Stimulated activated CD4-positive, alpha-beta T cell treated with anti-CD3 and anti-CD28 coated beads, Interleukin-12 subunit alpha, Interleukin-12 subunit beta, amount 100 ng/mL, for 4 hours (primary cell): ENCODE data around the gene VEPH1.

ENCODE experiments used
- DNase-seq: peaks from one replicate; pipeline ENCODE4 v3.0.0-alpha.2; 2020

Gene VEPH1

GRCh38 chr3:157294491-157294890 lies 208.7 kb downstream of the VEPH1 start:
- no peak for DNase-seq

GRCh38 chr3:157290766-157291165 lies 212.4 kb downstream of the VEPH1 start:
- no peak for DNase-seq

- no peak for DNase-seq
Measured at GRCh38 chr3:157285966-157286365, 217.2 kb downstream of the VEPH1 start.

GRCh38 chr3:157285141-157285540 lies 218.1 kb downstream of the VEPH1 start:
- DNase-seq = no peak

- DNase-seq = no peak
Measured at GRCh38 chr3:157284688-157285087, 218.5 kb downstream of the VEPH1 start.

- DNase-seq = no peak
Measured at GRCh38 chr3:157282261-157283191, 220.7 kb downstream of the VEPH1 start.

GRCh38 chr3:157280786-157281185 lies 222.4 kb downstream of the VEPH1 start:
- no peak for DNase-seq

- DNase-seq = no peak
Measured at GRCh38 chr3:157280354-157280753, 222.9 kb downstream of the VEPH1 start.

- no peak for DNase-seq
Measured at GRCh38 chr3:157279237-157279636, 224.0 kb downstream of the VEPH1 start.

GRCh38 chr3:157276801-157277200 lies 226.4 kb downstream of the VEPH1 start:
- no peak for DNase-seq

- DNase-seq = no peak
Measured at GRCh38 chr3:157275832-157276231, 227.4 kb downstream of the VEPH1 start.

- no peak for DNase-seq
Measured at GRCh38 chr3:157274644-157275137, 228.5 kb downstream of the VEPH1 start.

GRCh38 chr3:157271283-157271882 lies 231.8 kb downstream of the VEPH1 start:
- no peak for DNase-seq

- DNase-seq = no peak
Measured at GRCh38 chr3:157268026-157268425, 235.2 kb downstream of the VEPH1 start.

GRCh38 chr3:157265931-157266330 lies 237.3 kb downstream of the VEPH1 start:
- DNase-seq = no peak

- no peak for DNase-seq
Measured at GRCh38 chr3:157263027-157263426, 240.2 kb downstream of the VEPH1 start.

GRCh38 chr3:157261000-157261399 lies 242.2 kb downstream of the VEPH1 start:
- DNase-seq = no peak

- DNase-seq = no peak
Measured at GRCh38 chr3:157259825-157260224, 243.4 kb downstream of the VEPH1 start.

GRCh38 chr3:157257101-157257500 lies 246.1 kb downstream of the VEPH1 start:
- no peak for DNase-seq

GRCh38 chr3:157255797-157256196 lies 247.4 kb downstream of the VEPH1 start:
- DNase-seq = no peak

GRCh38 chr3:157251685-157252084 lies 251.5 kb downstream of the VEPH1 start:
- no peak for DNase-seq

GRCh38 chr3:157249606-157250005 lies 253.6 kb downstream of the VEPH1 start:
- no peak for DNase-seq

GRCh38 chr3:157248590-157249422 lies 254.4 kb downstream of the VEPH1 start:
- no peak for DNase-seq
